HG03457 (cell line): ENCODE results near the gene TLCD4.
"Not testable (repeated sequence)": the region's sequence is repeated elsewhere in the genome, so short reads cannot be mapped to it uniquely, and the experiment has no call there.

Source experiments
- ATAC-seq: cut with Tn5 transposase; IDR thresholded peaks from one replicate; pipeline ENCODE4 v1.9.1; 2021; ENCODE audit warnings: moderate number of reproducible peaks; ENCODE audit not compliant: unreplicated experiment

TLCD4 gene

GRCh38 chr1:95117207-95118066, at the start of gene TLCD4:
TLCD4 (plus strand) TSS chr1:95117355; CDS start chr1:95143902, 26,547 bp downstream.
- ATAC-seq: peak; percentile 54

DNA sequence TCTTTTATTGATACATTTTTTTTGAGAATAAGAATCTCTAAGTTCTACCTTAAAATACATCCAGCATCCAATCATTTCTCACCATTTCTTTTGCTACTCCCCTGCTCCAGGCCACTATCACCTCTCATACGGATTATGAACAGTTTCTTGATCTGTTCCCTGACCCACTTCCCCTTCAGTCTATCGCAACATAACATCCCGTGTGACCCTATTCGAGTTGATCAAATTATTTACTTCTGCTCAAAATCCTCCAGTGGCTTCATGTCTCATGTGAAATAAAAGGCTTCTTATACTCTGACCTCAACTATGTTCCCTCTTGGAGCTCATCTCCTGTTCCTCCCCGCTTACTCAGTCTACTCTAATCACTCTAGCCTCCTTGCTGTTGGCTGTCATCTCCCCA, 49.6 kb upstream of the TLCD4 start:
- ATAC-seq: no peak

- ATAC-seq: no peak
Observed at GRCh38 chr1:95068956-95069709, 48.0 kb upstream of the TLCD4 start.

DNA sequence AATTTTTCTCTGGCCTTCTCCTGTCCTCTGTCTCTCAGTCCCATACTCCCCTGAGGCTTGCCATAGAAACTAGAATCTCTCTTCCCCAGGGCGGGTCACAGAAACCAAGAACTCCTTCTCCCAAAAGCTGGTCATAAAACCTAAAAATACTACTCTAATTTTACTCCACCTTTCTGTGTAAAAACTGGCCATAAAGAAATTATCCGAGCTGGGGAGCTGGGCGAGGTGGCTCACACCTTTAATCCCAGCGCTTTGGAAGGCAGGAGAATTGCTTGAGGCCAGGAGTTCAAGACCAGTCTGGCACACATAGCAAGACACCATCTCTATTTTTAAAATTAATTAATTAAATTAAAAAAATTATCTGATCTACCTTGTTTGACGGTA, 47.5 kb upstream of the TLCD4 start:
- no peak for ATAC-seq

GRCh38 chr1:95071539-95071938, 45.6 kb upstream of the TLCD4 start:
- ATAC-seq: no peak

DNA sequence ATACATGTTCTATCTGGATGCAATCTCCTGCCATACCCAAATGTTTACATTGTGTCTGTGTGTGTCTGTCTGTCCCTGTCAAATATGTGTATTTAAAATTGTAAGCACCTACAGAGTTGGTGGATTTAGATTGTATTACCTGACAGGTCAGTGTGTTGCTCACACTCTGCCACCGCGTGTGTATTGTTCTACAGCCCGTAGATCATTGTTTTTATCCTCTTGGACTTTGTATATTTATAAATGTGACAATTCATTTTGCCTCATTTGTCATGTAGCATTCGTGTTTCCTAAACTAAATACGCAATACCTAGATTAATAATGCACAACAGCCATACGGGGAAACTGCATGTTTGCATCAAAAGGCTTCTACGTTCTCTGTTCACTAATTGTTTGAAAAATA, 45.0 kb upstream of the TLCD4 start:
- ATAC-seq: no peak

DNA sequence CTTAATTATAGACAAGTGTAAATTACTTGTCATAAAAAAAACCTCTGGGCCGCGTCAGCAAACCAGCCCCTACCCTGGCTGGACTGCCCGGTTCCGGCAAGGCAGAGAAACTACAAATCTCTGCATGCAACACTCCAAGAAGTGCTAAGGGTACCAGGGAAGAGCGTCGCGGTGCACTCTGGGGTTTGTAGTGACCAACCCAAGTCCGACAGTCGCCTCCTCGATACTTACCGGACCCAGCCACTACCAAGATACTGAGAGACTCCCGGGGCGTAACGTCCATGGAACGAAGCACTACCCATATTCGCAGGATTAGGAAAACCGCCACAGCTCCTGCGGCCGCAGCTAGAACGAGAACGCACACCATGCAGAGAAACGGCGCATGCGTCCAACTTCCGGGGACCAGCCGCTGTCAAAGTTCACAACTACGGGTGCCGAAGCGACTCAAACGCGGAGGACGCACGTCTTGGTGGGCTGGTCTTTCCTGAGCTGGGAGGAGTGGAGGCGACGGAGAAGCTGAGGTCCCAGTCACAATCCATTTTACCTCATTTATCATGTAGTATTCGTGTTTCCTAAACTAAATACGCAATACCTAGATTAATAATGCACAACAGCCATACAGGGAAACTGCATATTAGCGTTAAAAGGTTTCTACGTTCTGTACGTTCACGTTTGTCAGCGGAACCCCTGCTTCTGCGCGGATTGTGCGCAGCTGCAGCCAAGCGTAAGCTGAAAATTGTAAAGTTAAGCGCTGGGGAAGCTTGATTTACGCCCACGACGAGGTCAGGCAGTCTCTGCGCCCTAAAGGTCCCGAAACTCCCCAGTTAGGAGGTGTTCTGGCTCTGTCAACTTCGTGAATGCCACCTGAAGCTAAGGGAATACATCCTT, 44.4 kb upstream of the TLCD4 start, which contains the start of gene ALG14:
Gene ALG14, minus strand, starts transcription at position 420 of the 888 bp plus-strand sequence. Its CDS starts 53 bp downstream, at position 367.
- peak; percentile 98 for ATAC-seq

- ATAC-seq: no peak
Observed at GRCh38 chr1:95073446-95073845, 43.7 kb upstream of the TLCD4 start.

- ATAC-seq: no peak
Observed at GRCh38 chr1:95076034-95076433, 41.1 kb upstream of the TLCD4 start.

DNA sequence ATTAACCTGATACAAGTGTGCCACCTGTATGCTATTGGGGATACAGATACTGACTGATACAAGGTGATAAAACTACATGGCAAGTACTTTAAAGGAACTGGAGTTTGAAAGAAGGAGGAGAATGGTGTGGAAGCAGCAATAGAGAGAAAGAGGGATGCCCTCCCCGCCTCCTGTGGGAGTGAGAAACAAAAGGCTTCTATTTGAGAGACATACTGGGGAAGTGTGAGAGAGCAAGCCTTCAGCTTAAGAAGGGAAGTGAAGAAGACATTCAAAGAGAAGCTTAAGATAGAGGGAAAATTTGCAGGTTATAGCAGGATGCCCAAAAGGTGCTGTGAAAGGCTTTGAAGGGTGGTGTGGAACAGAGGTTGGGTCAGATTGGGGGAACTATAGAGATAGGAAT, 36.7 kb upstream of the TLCD4 start:
- ATAC-seq: no peak

GRCh38 chr1:95080879-95081278, 36.3 kb upstream of the TLCD4 start:
- no peak for ATAC-seq

DNA sequence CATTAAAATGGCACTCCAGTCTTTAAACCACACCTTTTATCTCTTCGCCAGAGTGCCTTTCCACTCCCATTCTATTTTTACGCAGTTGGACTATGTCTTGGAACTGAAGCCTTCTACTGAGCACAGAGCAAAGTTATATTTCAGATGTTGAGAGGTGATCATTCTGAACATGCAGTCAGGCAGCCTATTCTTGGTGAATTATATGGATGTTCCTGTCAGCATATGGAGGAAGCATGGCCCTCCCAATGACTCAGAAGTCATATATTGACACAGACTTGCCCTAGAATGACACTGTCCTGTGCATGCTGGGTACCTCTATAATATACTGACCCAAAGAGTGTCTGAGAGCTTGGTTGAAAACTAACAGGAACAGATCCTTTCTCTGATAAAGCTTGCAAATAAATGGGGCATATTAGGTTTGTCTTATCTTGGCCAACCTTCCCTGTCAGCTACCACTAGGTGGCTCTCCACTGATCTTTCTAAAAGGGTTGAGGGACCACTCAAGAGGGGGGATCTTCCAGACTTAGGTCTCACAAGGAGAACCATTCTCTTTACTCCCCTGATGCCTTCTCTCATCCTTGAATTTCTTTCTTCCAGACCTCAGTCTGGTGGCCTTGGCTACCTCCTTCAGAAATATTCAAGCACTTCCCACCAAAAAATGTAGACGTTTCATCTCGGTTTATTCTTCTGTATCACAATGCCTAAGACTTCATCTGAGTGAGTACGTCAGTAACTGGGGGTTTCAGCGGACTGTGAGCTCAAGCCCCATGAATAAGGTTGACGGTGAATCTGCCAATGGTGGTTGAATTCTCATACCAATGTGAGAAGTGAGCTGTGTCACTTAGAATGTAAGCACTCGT, 32.6 kb upstream of the TLCD4 start:
- peak; percentile 63 for ATAC-seq

GRCh38 chr1:95085376-95085775, 31.8 kb upstream of the TLCD4 start:
- no peak for ATAC-seq

DNA sequence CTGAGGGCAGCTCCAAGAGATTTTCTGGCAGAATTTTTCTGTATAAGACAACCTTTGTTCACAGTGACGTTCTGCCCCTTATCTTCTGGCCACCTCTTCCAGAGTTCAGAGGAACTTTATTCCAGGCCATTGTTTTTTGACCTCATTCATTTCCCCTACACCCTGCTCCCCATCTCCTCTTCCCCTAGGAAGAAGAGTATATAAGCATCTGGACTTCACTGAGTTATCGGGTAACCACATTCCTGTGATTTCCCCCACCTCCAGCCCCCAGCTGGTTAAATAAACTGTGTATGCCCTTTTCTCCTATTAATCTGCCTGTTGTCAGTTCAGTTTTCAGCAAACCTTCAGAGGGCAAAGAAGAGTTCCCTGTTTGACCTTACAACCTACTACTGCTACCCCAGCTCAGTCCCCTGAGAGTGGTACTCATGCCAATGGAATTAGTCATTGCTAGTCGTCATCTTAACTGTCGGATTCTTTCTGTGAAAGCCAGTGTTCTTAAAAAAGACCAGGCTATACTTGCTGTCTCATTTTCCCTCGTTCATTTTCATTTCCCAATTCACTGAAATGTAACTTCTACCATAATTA, 30.1 kb upstream of the TLCD4 start:
- no peak for ATAC-seq

GRCh38 chr1:95088303-95088702, 28.9 kb upstream of the TLCD4 start:
- ATAC-seq: no peak

- ATAC-seq: no peak
Observed at GRCh38 chr1:95089650-95090287, 27.4 kb upstream of the TLCD4 start.

GRCh38 chr1:95091290-95091689, 25.9 kb upstream of the TLCD4 start:
- not testable (repeated sequence) for ATAC-seq

DNA sequence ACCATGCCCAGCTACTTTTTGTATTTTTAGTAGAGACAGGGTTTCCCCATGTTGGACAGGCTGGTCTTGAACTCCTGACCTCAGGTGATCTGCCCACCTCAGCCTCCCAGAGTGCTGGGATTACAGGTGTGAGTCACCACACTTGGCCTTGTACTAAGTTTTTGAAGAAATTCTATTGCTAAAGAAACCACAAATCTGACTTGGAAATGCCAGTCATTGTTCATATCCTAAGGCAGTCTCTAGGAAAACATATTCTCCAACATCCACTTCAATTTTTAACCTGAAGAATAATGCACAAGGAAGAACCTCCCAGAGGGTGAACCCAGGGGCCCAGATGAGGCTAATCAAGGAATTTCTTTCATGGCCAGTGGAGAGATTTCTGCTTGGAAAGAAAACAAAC, 24.3 kb upstream of the TLCD4 start:
- ATAC-seq: not testable (repeated sequence)

GRCh38 chr1:95093296-95093695, 23.9 kb upstream of the TLCD4 start:
- ATAC-seq: no peak
